Upper lobe of left lung (tissue), 4 donors: ENCODE data around the gene TAS1R1.

Source experiments
- POLR2A ChIP-seq, 4 donors: fragments of 450-650 bp; IDR thresholded peaks; one replicate each; pipeline ENCODE4 v1.5.1; 2016 to 2017; ENCODE audit warnings: antibody characterized with exemption in 4 of 4, mild to moderate bottlenecking in 2 of 4
- POLR2AphosphoS5 ChIP-seq, 2 donors: sonication (generic); formaldehyde crosslinking; IDR thresholded peaks; one replicate each; pipeline ENCODE4 v1.5.1; 2017; ENCODE audit warnings: antibody characterized with exemption in 2 of 2
- TF ChIP-seq, protein P1 (sequence below), 6 experiments: fragments of 450-650 bp in 4 of 6; fragments of 200-600 bp in 2 of 6; sonication (generic) in 2 of 6; IDR thresholded peaks; one replicate each; pipeline ENCODE4 v1.5.1; 2016 to 2019; ENCODE audit warnings: antibody characterized with exemption in 6 of 6

GRCh38 chr1:6584126-6585080, 29.3 kb downstream of the TAS1R1 start:
- TF ChIP-seq POLR2AphosphoS5 (IDR thresholded peaks at IDR 0.05) = no peak
- TF ChIP-seq, protein P1, sequence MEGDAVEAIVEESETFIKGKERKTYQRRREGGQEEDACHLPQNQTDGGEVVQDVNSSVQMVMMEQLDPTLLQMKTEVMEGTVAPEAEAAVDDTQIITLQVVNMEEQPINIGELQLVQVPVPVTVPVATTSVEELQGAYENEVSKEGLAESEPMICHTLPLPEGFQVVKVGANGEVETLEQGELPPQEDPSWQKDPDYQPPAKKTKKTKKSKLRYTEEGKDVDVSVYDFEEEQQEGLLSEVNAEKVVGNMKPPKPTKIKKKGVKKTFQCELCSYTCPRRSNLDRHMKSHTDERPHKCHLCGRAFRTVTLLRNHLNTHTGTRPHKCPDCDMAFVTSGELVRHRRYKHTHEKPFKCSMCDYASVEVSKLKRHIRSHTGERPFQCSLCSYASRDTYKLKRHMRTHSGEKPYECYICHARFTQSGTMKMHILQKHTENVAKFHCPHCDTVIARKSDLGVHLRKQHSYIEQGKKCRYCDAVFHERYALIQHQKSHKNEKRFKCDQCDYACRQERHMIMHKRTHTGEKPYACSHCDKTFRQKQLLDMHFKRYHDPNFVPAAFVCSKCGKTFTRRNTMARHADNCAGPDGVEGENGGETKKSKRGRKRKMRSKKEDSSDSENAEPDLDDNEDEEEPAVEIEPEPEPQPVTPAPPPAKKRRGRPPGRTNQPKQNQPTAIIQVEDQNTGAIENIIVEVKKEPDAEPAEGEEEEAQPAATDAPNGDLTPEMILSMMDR (IDR thresholded peaks at IDR 0.05) = peak in 1 of 6 experiments; percentile 23
- TF ChIP-seq POLR2A (IDR thresholded peaks at IDR 0.05) = no peak
